HepG2 (cell line): ENCODE results near the gene DBN1. TPM values are rescaled to one million over a fixed set of nuclear protein-coding genes. Genes with fewer than 3 reads are reported as not detected.

Experiments used
- ARHGAP35 ChIP-seq: sonication (generic); formaldehyde crosslinking; IDR thresholded peaks from 2 replicates; pipeline ENCODE4 v1.9.0; 2022; ENCODE audit warnings: mild to moderate bottlenecking, inconsistent platforms, moderate library complexity, missing genetic modification reagents, borderline replicate concordance
- GMEB1 ChIP-seq: sonication (generic); formaldehyde crosslinking; IDR thresholded peaks from 2 replicates; pipeline ENCODE4 v1.5.1; 2020; ENCODE audit warnings: missing genetic modification reagents, mild to moderate bottlenecking, borderline replicate concordance
- HNF1B ChIP-seq: sonication (generic); formaldehyde crosslinking; IDR thresholded peaks from 2 replicates; pipeline ENCODE4 v1.5.1; 2020; ENCODE audit warnings: mild to moderate bottlenecking, moderate library complexity, missing genetic modification reagents
- KAT2B ChIP-seq: fragments of 150-350 bp; IDR thresholded peaks from 2 replicates; pipeline ENCODE4 v1.6.1; 2014; ENCODE audit warnings: low read depth, low read length, borderline replicate concordance
- MAZ ChIP-seq, 2 experiments: sonication (generic) in 1 of 2; formaldehyde crosslinking in 1 of 2; IDR thresholded peaks; 2 replicates each; pipeline versions ENCODE4 v1.5.0 to v1.6.1; 2012 to 2020; ENCODE audit warnings: low read depth in 2 of 2, mild to moderate bottlenecking in 2 of 2, borderline replicate concordance in 1 of 2, improper control_type of control experiment in 1 of 2, low read length in 1 of 2, missing genetic modification reagents in 1 of 2, moderate library complexity in 1 of 2
- MED1 ChIP-seq: sonication (generic); formaldehyde crosslinking; IDR thresholded peaks from 2 replicates; pipeline ENCODE4 v1.4.0; 2020; ENCODE audit warnings: missing genetic modification reagents
- POGK ChIP-seq: sonication (generic); formaldehyde crosslinking; conservative IDR thresholded peaks from 2 replicates; pipeline ENCODE4 v1.8.0; 2022; ENCODE audit warnings: mild to moderate bottlenecking, moderate library complexity, missing genetic modification reagents
- RAD51 ChIP-seq: fragments of 450-650 bp; IDR thresholded peaks from 2 replicates; pipeline ENCODE4 v1.6.1; 2016; ENCODE audit warnings: borderline replicate concordance
- TBP ChIP-seq: sonication (generic); formaldehyde crosslinking; IDR thresholded peaks from 2 replicates; pipeline ENCODE4 v1.5.0; 2020; ENCODE audit warnings: missing genetic modification reagents
- TFDP1 ChIP-seq: IDR thresholded peaks from 2 replicates; pipeline ENCODE4 v1.6.1; 2016; ENCODE audit warnings: missing compliant biosample characterization, missing genetic modification reagents, borderline replicate concordance
- ZNF687 ChIP-seq: sonication (generic); formaldehyde crosslinking; IDR thresholded peaks from 2 replicates; pipeline ENCODE4 v1.5.1; 2020; ENCODE audit warnings: mild to moderate bottlenecking, missing genetic modification reagents, moderate library complexity
- ZNF781 ChIP-seq: sonication (generic); formaldehyde crosslinking; IDR thresholded peaks from 2 replicates; pipeline ENCODE4 v1.5.1; 2020; ENCODE audit warnings: borderline replicate concordance, mild to moderate bottlenecking, missing genetic modification reagents; ENCODE audit errors: not compliant biosample characterization
- polyA plus RNA-seq, 8 experiments: library from polyadenylated mRNA; depleted of rRNA in 3 of 8; stranded (reverse) in 7 of 8; unstranded in 1 of 8; fragments of >200 nt; fragmentation: Illumina TruSeq in 4 of 8; extraction: Trizol in 4 of 8; gene quantifications; 2 replicates each; pipeline versions ENCODE4 v1.2.1 to v1.2.3, GENCODE V29; 2011 to 2016; ENCODE audit warnings: low read depth in 4 of 8, missing spikeins in 1 of 8, mixed read lengths in 1 of 8; ENCODE audit not compliant: insufficient read depth in 1 of 8
- total RNA-seq, 5 experiments: library from RNA; depleted of rRNA; stranded (reverse); fragments of >200 nt; fragmentation: Illumina TruSeq; extraction: Trizol; gene quantifications; 2 replicates each; pipeline ENCODE4 v1.2.3, GENCODE V29; 2016; ENCODE audit warnings: low read depth in 1 of 5

The DBN1 gene
- total and polyA plus RNA-seq, 2 of the 13 experiments (the other 11 are each of a cell fraction or from before 2014, with no cell fraction given): 27.0 to 37.3 TPM

- TF ChIP-seq ZNF687: peak; percentile 76
- TF ChIP-seq KAT2B: no peak
- no peak for TF ChIP-seq RAD51
- TF ChIP-seq ARHGAP35 (CRISPR knock-in tag): no peak
- no peak for TF ChIP-seq MED1 (CRISPR knock-in tag)
- TF ChIP-seq MAZ (IDR thresholded peaks at IDR 0.05; ENCODE audit: borderline replicate concordance, low read depth, low read length): no peak
- TF ChIP-seq MAZ (CRISPR knock-in tag; IDR thresholded peaks at IDR 0.05; ENCODE audit: low read depth): 0 out of 2 replicates have a peak, but pooled peaks have one; percentile 32
- TF ChIP-seq HNF1B (CRISPR knock-in tag): peak; percentile 48; the same call in 1 of the 2 replicates
- TF ChIP-seq GMEB1 (CRISPR knock-in tag): peak; percentile 36; the same call in 1 of the 2 replicates
- no peak for TF ChIP-seq TFDP1 (CRISPR knock-in tag)
- no peak for TF ChIP-seq ZNF781 (CRISPR knock-in tag)
- TF ChIP-seq POGK (CRISPR knock-in tag): 0 out of 2 replicates have a peak, but pooled peaks have one; percentile 40
- no peak for TF ChIP-seq TBP (CRISPR knock-in tag)
Measured at GRCh38 chr5:177427211-177427822, 46.1 kb downstream of the DBN1 start (continued).
